ENCODE results near the gene DOP1B. TPM values are rescaled to one million over a fixed set of nuclear protein-coding genes. Genes with fewer than 3 reads are reported as not detected.

Gene DOP1B
- total RNA-seq, 1 donor from 2014 or later: 26.1 TPM

DNA sequence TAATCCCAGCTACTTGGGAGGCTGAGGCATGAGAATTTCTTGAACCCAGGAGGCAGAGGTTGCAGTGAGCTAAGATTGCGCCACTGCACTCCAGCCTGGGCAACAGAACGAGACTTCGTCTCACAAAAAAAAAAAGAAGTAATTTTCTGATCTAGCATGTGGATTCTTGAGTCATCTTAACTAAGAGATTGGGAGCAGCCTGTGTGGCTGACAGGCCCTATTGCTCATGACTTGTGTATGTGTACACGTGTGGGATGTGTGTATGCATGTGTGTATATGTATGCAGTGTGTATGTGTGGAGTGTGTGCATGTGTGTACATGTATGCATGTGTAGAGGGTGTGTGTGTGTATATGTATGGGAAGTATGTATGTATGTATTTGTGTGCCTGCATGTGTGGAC is 29.5 kb downstream of the DOP1B start:
- Histone ChIP-seq H3K9me3 (ENCODE audit: insufficient read depth, low read depth, low read length) (no peaks in the 10 kb centered on the region), H3K4me3 (ENCODE audit: insufficient read depth, low read depth, low read length) (no peak overlapping the region), H2AFZ (ENCODE audit: low read depth, low read length) (no peak overlapping the region), H3K79me2 (ENCODE audit: insufficient read depth, low read length) (peaks cover 3% of the 10 kb centered on the region), H3K27ac (ENCODE audit: low read depth, low read length) (no peak overlapping the region), H3K9ac (ENCODE audit: low read length) (no peak overlapping the region), H4K20me1 (ENCODE audit: insufficient read depth, low read length) (peaks cover 13% of the 10 kb centered on the region), H3K36me3 (ENCODE audit: insufficient read depth, low read length) (no peaks in the 10 kb centered on the region), H3K27me3 (ENCODE audit: insufficient read depth, low read length) (no peaks in the 10 kb centered on the region), H3K4me1 (ENCODE audit: insufficient read depth, low read length) (no peaks in the 10 kb centered on the region), H3K4me2 (ENCODE audit: low read length) (no peak overlapping the region)
- peaks cover 6% of the 10 kb centered on the region for H3K4me1 Mint-ChIP-seq (ENCODE audit: low read depth, unreplicated experiment)
- H3K27me3 Mint-ChIP-seq (ENCODE audit: low read depth, unreplicated experiment): no peaks in the 10 kb centered on the region
- no peak overlapping the region for H3K4me3 Mint-ChIP-seq (ENCODE audit: unreplicated experiment)
- no peak for DNase-seq (ENCODE audit: low read depth)
- H3K9me3 Mint-ChIP-seq (ENCODE audit: unreplicated experiment): no peaks in the 10 kb centered on the region
- TF ChIP-seq CTCF (IDR thresholded peaks at IDR 0.05; ENCODE audit: insufficient read depth, low read depth, low read length): no peak
- TF ChIP-seq EZH2 (IDR thresholded peaks at IDR 0.05; ENCODE audit: insufficient read depth, low read length): no peak
- no peak for FAIRE-seq
- no peak overlapping the region for H3K27ac Mint-ChIP-seq (ENCODE audit: unreplicated experiment)
- peaks cover 12% of the 10 kb centered on the region for H3K36me3 Mint-ChIP-seq (ENCODE audit: low read depth, unreplicated experiment)

- DNase-seq (ENCODE audit: low read depth) (no peak), FAIRE-seq (no peak)
- Mint-ChIP-seq H3K4me1 (ENCODE audit: low read depth, unreplicated experiment) (peaks cover 6% of the 10 kb centered on the region), H3K27ac (ENCODE audit: unreplicated experiment) (no peak overlapping the region), H3K36me3 (ENCODE audit: low read depth, unreplicated experiment) (peaks cover 9% of the 10 kb centered on the region), H3K9me3 (ENCODE audit: unreplicated experiment) (no peaks in the 10 kb centered on the region), H3K4me3 (ENCODE audit: unreplicated experiment) (no peak overlapping the region), H3K27me3 (ENCODE audit: low read depth, unreplicated experiment) (no peaks in the 10 kb centered on the region)
- H2AFZ ChIP-seq (ENCODE audit: low read depth, low read length): no peak overlapping the region
- H3K27ac ChIP-seq (ENCODE audit: low read depth, low read length): no peak overlapping the region
- H3K4me2 ChIP-seq (ENCODE audit: low read length): no peak overlapping the region
- no peaks in the 10 kb centered on the region for H3K9me3 ChIP-seq (ENCODE audit: insufficient read depth, low read depth, low read length)
- peaks cover 13% of the 10 kb centered on the region for H4K20me1 ChIP-seq (ENCODE audit: insufficient read depth, low read length)
- no peak overlapping the region for H3K9ac ChIP-seq (ENCODE audit: low read length)
- H3K4me3 ChIP-seq (ENCODE audit: insufficient read depth, low read depth, low read length): no peak overlapping the region
- peaks cover 3% of the 10 kb centered on the region for H3K79me2 ChIP-seq (ENCODE audit: insufficient read depth, low read length)
- no peaks in the 10 kb centered on the region for H3K36me3 ChIP-seq (ENCODE audit: insufficient read depth, low read length)
- no peak for TF ChIP-seq EZH2 (IDR thresholded peaks at IDR 0.05; ENCODE audit: insufficient read depth, low read length)
- TF ChIP-seq CTCF (IDR thresholded peaks at IDR 0.05; ENCODE audit: insufficient read depth, low read depth, low read length): no peak
- H3K27me3 ChIP-seq (ENCODE audit: insufficient read depth, low read length): no peaks in the 10 kb centered on the region
- no peaks in the 10 kb centered on the region for H3K4me1 ChIP-seq (ENCODE audit: insufficient read depth, low read length)
These were observed 30.1 kb downstream of the DOP1B start for GRCh38 chr21:36186506-36187399.

All from astrocyte (in vitro differentiated cells and primary cell).